Measurements from ENCODE around the gene GPI.
A peak's percentile ranks its signal among the peaks of the same experiment; 100 is the strongest.

GPI gene

DNA sequence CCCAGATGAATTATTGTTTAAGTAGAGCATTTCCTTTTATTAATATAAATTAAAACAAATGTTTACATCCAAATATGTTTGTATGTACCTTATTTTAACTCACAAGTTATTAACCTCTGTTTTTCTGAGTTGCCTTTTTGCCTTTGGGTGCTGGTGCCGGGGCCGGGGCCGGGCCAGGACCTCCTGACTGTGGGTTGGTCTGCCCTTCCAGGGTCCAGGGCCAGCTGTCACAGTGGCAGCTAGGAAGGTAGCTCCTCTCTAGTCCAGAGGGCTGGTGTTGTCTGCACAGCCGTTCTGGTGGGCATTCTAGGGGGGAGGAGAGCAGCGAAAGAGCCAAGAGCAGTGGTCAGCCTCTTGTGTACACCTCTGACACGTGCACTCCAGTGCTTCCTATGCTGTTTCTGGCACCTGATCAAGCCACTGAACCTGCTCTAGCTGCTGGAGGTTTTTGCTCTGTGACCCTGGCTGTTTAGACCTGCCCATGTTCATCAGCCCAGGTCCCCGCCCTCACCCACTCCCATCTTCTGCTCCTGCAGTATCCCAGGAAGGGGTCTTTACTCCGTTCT, 61.2 kb downstream of the GPI start:
- no peak for ATAC-seq
- no peak for DNase-seq
- Mint-ChIP-seq H3K9me3 (no peaks in the 10 kb centered on the region), H3K27me3 (no peaks in the 10 kb centered on the region), H3K4me3 (no peak overlapping the region), H3K27ac (no peak overlapping the region), H3K4me1 (peaks cover 23% of the 10 kb centered on the region), H3K36me3 (ENCODE audit: low read depth) (peaks cover 32% of the 10 kb centered on the region)

DNA sequence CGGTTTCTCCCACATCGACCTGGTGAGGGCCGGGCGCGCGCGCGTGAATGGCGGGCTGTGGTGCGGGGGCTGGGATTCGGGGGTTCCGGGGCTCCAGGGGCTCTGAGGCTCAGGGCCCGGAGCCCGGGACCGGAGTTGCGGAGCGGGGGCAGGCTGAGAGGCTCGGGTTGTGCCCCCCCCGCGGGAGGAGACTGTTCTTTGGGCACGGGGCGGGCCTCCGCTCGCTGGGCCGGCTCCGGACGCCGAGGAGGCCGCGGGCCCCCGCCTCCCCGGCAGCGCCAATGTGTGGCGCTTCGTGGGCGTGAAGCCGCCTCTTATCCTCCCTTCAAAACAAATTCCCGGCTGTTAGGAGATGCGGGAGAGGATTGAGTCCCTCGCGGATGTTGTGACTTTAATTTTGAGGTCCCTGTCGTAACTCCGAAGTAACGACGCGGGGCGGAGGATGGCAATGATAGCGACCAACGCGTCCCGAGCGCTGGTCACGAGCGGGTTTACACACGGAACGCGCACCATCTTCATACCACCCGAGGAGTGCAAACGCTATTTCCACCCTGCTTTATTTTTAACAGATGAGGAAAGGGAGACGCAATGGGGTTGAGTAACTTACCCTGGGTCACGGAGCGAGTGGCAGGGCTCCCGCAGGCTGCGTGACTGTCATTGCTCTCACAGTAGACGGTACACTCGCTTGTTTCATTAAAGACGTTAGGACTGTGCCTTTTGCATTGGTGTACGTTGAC, 63.7 kb downstream of the GPI start:
- Mint-ChIP-seq H3K36me3 (ENCODE audit: low read depth) (peaks cover 40% of the 10 kb centered on the region), H3K27me3 (no peaks in the 10 kb centered on the region), H3K9me3 (no peaks in the 10 kb centered on the region), H3K4me1 (peaks cover 34% of the 10 kb centered on the region), H3K27ac (peak overlapping the region; percentile 96), H3K4me3 (peak overlapping the region; percentile 97)
- peak; percentile 41 for DNase-seq
- ATAC-seq = peak; percentile 31

DNA sequence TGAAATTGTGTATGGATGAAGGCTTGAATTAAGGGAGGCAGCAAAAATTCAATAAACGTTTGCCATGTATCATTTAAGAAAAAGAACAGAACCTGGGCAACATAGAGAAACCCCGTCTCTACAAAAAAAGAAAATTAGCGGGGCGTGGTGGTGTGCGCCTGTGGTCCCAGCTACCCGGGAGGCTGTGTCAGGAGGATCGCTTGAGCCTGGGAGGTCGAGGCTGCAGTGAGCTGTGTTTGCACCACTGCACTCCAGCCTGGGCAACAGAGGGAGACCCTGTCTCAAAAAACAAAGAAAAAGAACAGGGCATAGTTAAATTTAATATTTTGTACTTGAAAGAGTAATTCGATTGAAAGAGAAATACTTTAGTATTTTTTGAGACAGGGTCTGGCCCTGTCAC, 64.6 kb downstream of the GPI start:
- Mint-ChIP-seq H3K9me3 (no peaks in the 10 kb centered on the region), H3K27me3 (no peaks in the 10 kb centered on the region), H3K4me1 (peaks cover 36% of the 10 kb centered on the region), H3K36me3 (ENCODE audit: low read depth) (peaks cover 46% of the 10 kb centered on the region), H3K27ac (peak overlapping the region; percentile 96), H3K4me3 (peak overlapping the region; percentile 97)
- ATAC-seq (no peak), DNase-seq (no peak)

DNA sequence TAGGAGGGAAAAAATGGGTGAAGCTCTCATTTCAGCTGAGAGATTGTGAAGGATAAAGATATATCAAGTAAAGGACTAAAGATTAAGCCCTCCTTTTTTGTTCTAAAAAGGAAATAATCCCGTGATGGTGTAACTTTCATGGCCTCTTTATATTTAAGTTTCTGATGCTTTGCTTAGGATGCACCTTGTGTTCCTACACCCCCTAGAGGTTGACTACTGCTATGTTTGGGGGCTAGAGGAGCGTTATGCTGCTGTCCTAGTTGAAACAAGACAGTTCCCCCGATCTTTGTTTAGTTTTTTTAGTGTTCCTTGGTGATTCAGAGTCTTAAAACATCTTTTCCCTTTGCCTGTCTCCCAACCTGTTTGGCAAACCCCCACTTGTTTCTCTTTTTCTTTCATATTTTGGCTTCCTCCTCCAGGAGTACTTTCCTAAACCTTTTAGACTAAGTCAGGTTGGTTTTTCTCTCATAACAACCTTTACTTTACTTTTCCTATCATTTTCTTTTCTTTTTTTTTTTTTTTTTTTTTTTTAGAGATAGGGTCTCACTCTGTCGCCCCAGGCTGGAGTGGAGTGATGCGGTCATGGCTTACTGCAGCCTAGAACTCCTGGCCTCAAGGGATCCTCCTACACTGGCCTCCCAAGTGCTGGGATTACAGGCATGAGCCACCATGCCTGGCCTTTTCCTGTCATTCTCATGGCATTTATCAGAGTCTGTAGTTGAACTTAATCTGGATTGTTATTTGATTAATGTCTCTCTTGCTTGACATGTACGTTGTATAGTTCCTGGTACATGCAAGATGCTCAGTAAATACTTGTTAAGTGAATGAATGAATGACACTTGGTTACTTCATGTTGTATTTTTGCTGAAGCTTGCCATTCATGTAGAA, 66.0 kb downstream of the GPI start:
- Mint-ChIP-seq H3K27ac (peak overlapping the region; percentile 72), H3K36me3 (ENCODE audit: low read depth) (peaks cover 51% of the 10 kb centered on the region), H3K9me3 (no peaks in the 10 kb centered on the region), H3K27me3 (no peaks in the 10 kb centered on the region), H3K4me3 (peak overlapping the region; percentile 97), H3K4me1 (peaks cover 36% of the 10 kb centered on the region)
- DNase-seq = peak; percentile 18
- peak; percentile 60 for ATAC-seq

GRCh38 chr19:34431681-34432402, 66.8 kb downstream of the GPI start:
- peaks cover 36% of the 10 kb centered on the region for H3K4me1 Mint-ChIP-seq
- DNase-seq = no peak
- H3K4me3 Mint-ChIP-seq = no peak overlapping the region
- no peaks in the 10 kb centered on the region for H3K9me3 Mint-ChIP-seq
- H3K27ac Mint-ChIP-seq = no peak overlapping the region
- no peak for ATAC-seq
- no peaks in the 10 kb centered on the region for H3K27me3 Mint-ChIP-seq
- peaks cover 56% of the 10 kb centered on the region for H3K36me3 Mint-ChIP-seq (ENCODE audit: low read depth)

GRCh38 chr19:34432797-34433196, 67.8 kb downstream of the GPI start:
- Mint-ChIP-seq H3K27ac (no peak overlapping the region), H3K4me1 (peaks cover 33% of the 10 kb centered on the region), H3K4me3 (no peak overlapping the region), H3K27me3 (no peaks in the 10 kb centered on the region), H3K36me3 (ENCODE audit: low read depth) (peaks cover 61% of the 10 kb centered on the region), H3K9me3 (no peaks in the 10 kb centered on the region)
- no peak for ATAC-seq
- no peak for DNase-seq

DNA sequence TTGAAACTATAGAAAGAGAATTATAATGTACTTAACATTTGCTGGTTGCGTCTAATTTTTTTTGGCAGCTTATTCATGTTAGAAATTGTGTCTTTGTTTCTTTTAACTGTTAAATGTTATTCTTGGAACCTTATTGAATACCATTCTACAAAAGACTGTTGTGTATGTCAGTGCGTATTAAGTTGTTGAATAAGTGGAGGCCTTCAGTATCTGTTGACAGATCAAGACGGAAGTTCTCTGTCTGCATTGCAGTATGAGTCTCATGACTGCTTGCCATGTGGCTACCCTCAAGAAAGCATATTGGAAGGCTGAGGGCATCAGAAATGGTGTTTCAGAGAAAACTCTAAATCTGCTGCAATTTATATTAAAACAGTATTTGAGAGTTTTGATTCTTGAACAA, 71.7 kb downstream of the GPI start:
- Mint-ChIP-seq H3K4me1 (peaks cover 9% of the 10 kb centered on the region), H3K27ac (no peak overlapping the region), H3K27me3 (no peaks in the 10 kb centered on the region), H3K36me3 (ENCODE audit: low read depth) (peaks cover 63% of the 10 kb centered on the region), H3K4me3 (no peak overlapping the region), H3K9me3 (no peaks in the 10 kb centered on the region)
- ATAC-seq = no peak
- DNase-seq = no peak

GRCh38 chr19:34448191-34448590, 83.2 kb downstream of the GPI start:
- DNase-seq (no peak), ATAC-seq (no peak)
- H3K36me3 Mint-ChIP-seq (ENCODE audit: low read depth) = peaks cover 73% of the 10 kb centered on the region
- H3K27ac Mint-ChIP-seq = no peak overlapping the region
- peaks cover 3% of the 10 kb centered on the region for H3K4me1 Mint-ChIP-seq
- H3K9me3 Mint-ChIP-seq = no peaks in the 10 kb centered on the region
- H3K27me3 Mint-ChIP-seq = no peaks in the 10 kb centered on the region
- H3K4me3 Mint-ChIP-seq = no peak overlapping the region

Data from activated naive CD8-positive, alpha-beta T cell treated with anti-CD3 and anti-CD28 coated beads, Interleukin-2, amount 50 U/mL, for 24 hours (primary cell).